Neural crest cell (in vitro differentiated cells): ENCODE data around the gene EPHB4. TPM values are rescaled to one million over a fixed set of nuclear protein-coding genes. Genes with fewer than 3 reads are reported as not detected.
"Not testable (repeated sequence)": the region's sequence is repeated elsewhere in the genome, so short reads cannot be mapped to it uniquely, and the experiment has no call there.

Experiments used
- DNase-seq: peaks from one replicate; pipeline ENCODE4 v3.0.0; 2021; ENCODE audit warnings: low read depth, mixed read lengths, low spot score
- H3K27ac Mint-ChIP-seq: one replicate; pipeline ENCODE4 v1.8.0; 2021; ENCODE audit warnings: mild to moderate bottlenecking, mixed read lengths; ENCODE audit not compliant: unreplicated experiment
- H3K27me3 Mint-ChIP-seq: 2 replicates; pipeline ENCODE4 v1.8.0; 2021; ENCODE audit warnings: low read depth, mild to moderate bottlenecking, mixed read lengths
- H3K36me3 Mint-ChIP-seq: 2 replicates; pipeline ENCODE4 v1.8.0; 2021; ENCODE audit warnings: low read depth, mild to moderate bottlenecking, mixed read lengths
- H3K4me1 Mint-ChIP-seq: 2 replicates; pipeline ENCODE4 v1.8.0; 2021; ENCODE audit warnings: mixed read lengths
- H3K4me3 Mint-ChIP-seq: one replicate; pipeline ENCODE4 v1.8.0; 2021; ENCODE audit warnings: mild to moderate bottlenecking, mixed read lengths
- H3K9me3 Mint-ChIP-seq: 2 replicates; pipeline ENCODE4 v1.8.0; 2021; ENCODE audit warnings: mixed read lengths
- total RNA-seq: library from RNA; stranded (reverse); gene quantifications from 2 replicates; pipeline ENCODE4 v1.2.1, GENCODE V29; 2021
- TF ChIP-seq, protein P1 (sequence below): fragments of 200-600 bp; sonication (generic); conservative IDR thresholded peaks from 2 replicates; pipeline ENCODE4 v1.5.0; 2021; ENCODE audit warnings: antibody characterized with exemption, mild to moderate bottlenecking

EPHB4 gene
- total RNA-seq, 1 donor from 2014 or later, result 84.5 TPM

DNA sequence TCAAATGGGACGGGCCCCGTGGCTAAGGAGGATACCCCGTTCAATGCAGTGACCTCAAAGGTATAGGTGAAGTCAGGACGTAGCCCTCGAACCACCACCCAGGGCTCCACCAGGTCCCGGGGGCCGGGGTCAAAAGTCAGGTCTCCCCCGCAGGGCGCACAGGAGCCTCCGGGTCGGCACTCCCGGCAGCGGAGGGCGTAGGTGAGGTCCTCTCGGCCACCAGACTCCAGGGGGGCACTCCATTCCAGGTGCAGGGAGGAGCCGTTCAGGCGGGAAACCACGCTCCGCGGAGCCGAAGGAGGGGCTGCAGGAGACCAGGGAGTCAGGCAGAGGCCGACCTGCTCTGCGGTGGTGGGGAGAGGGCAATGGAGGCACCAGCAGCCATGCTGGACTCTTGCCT, 7.7 kb downstream of the EPHB4 start:
- DNase-seq, result no peak
- Mint-ChIP-seq H3K4me3 (no peak overlapping the region), H3K27ac (no peak overlapping the region), H3K36me3 (peaks cover 18% of the 10 kb centered on the region), H3K27me3 (no peaks in the 10 kb centered on the region), H3K9me3 (no peaks in the 10 kb centered on the region), H3K4me1 (no peaks in the 10 kb centered on the region)
- TF ChIP-seq, protein P1, sequence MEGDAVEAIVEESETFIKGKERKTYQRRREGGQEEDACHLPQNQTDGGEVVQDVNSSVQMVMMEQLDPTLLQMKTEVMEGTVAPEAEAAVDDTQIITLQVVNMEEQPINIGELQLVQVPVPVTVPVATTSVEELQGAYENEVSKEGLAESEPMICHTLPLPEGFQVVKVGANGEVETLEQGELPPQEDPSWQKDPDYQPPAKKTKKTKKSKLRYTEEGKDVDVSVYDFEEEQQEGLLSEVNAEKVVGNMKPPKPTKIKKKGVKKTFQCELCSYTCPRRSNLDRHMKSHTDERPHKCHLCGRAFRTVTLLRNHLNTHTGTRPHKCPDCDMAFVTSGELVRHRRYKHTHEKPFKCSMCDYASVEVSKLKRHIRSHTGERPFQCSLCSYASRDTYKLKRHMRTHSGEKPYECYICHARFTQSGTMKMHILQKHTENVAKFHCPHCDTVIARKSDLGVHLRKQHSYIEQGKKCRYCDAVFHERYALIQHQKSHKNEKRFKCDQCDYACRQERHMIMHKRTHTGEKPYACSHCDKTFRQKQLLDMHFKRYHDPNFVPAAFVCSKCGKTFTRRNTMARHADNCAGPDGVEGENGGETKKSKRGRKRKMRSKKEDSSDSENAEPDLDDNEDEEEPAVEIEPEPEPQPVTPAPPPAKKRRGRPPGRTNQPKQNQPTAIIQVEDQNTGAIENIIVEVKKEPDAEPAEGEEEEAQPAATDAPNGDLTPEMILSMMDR, result no peak

DNA sequence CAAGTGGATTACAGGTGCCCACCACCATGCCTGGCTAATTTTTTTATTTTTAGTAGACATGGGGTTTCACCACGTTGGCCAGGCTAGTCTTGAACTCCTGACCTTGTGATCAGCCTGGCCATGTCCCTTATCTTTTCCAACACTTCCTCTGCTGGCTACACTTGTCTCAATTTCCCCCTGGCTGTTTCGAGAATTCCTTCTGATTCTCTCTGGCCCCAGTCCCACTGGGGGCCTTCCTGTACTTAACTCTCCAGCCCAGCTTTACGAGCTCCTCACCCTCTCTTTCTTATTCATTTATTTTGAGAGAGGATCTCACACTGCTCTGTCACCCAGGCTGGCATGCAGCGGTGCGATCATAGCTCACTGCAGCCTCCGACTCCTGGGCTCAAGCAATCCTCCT, 8.5 kb downstream of the EPHB4 start:
- TF ChIP-seq, protein P1, result no peak
- DNase-seq, result no peak

DNA sequence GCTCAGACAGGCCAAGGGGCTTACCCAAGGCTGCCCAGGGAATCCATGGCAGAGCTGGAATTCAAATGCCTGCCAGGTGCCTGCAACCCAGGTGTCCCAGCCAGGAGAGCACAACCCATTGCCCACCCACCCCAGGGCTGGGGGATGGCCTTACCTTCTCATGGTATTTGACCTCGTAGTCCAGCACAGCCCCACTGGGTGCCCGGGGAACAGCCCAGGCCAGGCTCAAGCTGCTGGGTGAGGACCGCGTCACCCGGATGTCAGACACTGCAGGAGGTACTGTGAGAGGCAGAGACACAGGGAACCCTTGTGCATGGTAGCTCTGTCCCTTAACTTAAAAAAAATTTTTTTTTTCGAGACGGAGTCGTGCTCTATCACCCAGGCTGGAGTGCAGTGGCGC, 9.0 kb downstream of the EPHB4 start:
- no peaks in the 10 kb centered on the region for H3K4me1 Mint-ChIP-seq
- no peaks in the 10 kb centered on the region for H3K27me3 Mint-ChIP-seq
- no peak for DNase-seq
- H3K36me3 Mint-ChIP-seq, result peaks cover 18% of the 10 kb centered on the region
- H3K27ac Mint-ChIP-seq, result no peak overlapping the region
- TF ChIP-seq, protein P1, result no peak
- no peaks in the 10 kb centered on the region for H3K9me3 Mint-ChIP-seq
- no peak overlapping the region for H3K4me3 Mint-ChIP-seq

More for the DNA sequence above, 8.5 kb downstream of the EPHB4 start:
- H3K27ac Mint-ChIP-seq, result no peak overlapping the region
- H3K4me3 Mint-ChIP-seq, result no peak overlapping the region
- H3K4me1 Mint-ChIP-seq, result no peaks in the 10 kb centered on the region
- no peaks in the 10 kb centered on the region for H3K9me3 Mint-ChIP-seq
- peaks cover 18% of the 10 kb centered on the region for H3K36me3 Mint-ChIP-seq
- no peaks in the 10 kb centered on the region for H3K27me3 Mint-ChIP-seq

DNA sequence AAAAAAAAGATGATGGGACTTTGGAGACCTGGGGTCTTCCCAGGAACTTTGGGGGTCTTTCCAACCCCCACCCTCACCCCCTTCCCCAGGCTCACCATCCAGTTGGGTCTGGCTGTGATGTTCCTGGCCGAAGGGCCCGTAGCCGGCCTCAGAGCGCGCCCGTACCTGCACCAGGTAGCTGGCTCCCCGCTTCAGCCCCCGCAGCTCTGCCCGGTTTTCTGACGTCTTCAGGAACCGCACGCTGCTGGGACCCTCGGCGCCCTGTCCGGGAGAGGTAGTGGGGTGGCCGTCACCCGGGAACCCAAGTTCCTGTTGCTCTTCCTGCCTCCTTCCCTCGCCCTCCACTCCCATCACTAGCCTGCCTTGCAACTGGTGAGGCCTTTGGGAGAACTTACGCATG, 10.2 kb downstream of the EPHB4 start:
- H3K36me3 Mint-ChIP-seq, result peaks cover 18% of the 10 kb centered on the region
- no peak for DNase-seq
- no peak overlapping the region for H3K4me3 Mint-ChIP-seq
- H3K9me3 Mint-ChIP-seq, result no peaks in the 10 kb centered on the region
- H3K27me3 Mint-ChIP-seq, result no peaks in the 10 kb centered on the region
- H3K4me1 Mint-ChIP-seq, result no peaks in the 10 kb centered on the region
- H3K27ac Mint-ChIP-seq, result no peak overlapping the region
- TF ChIP-seq, protein P1, result no peak

DNA sequence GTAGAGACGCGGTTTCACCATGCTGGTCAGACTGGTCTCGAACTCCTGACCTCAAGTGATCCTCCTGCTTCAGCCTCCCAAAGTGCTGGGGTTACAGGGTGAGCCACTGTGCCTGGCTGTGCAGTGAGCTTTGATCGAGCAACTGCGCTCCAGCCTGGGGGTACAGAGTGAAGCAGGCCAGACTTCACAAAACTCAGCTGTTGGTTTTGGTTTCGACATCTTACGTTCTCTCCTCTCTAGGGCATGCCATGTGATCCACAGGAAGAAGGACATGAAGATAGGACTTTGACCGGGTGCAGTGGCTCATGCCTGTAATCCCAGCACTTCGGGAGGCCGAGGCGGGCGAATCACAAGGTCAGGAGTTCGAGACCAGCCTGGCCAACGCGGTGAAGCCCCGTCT, 10.8 kb downstream of the EPHB4 start:
- not testable (repeated sequence) for DNase-seq, H3K27ac Mint-ChIP-seq, H3K4me1 Mint-ChIP-seq, H3K27me3 Mint-ChIP-seq, H3K9me3 Mint-ChIP-seq, H3K4me3 Mint-ChIP-seq
- H3K36me3 Mint-ChIP-seq, result peaks cover 18% of the 10 kb centered on the region

DNA sequence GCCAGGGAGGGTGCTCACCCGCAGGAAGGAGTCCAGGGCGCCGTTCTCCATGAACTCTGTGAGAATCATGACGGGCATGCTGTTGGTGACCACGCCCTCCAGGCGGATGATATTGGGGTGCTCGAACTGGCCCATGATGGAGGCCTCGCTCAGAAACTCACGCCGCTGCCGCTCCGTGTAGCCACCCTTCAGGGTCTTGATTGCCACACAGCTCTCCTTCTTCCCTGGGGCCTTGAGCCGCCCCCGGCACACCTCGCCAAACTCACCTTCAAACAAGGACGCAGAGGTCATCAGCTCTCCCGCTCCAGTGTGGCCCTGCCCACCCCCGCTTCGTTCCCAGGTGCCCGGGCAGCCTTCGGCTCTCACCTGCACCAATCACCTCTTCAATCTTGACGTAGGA, 14.6 kb downstream of the EPHB4 start:
- no peaks in the 10 kb centered on the region for H3K4me1 Mint-ChIP-seq
- TF ChIP-seq, protein P1, result no peak
- no peak overlapping the region for H3K4me3 Mint-ChIP-seq
- no peak for DNase-seq
- no peaks in the 10 kb centered on the region for H3K9me3 Mint-ChIP-seq
- H3K36me3 Mint-ChIP-seq, result peaks cover 17% of the 10 kb centered on the region
- no peaks in the 10 kb centered on the region for H3K27me3 Mint-ChIP-seq
- no peak overlapping the region for H3K27ac Mint-ChIP-seq
